H9 (cell line): ENCODE measurements around the gene BIK. TPM values are rescaled to one million over a fixed set of nuclear protein-coding genes. Genes with fewer than 3 reads are reported as not detected.

ENCODE experiments used
- DNase-seq: peaks from one replicate; pipeline ENCODE4 v3.0.0-alpha.2; 2017
- H2AFZ ChIP-seq: one replicate; pipeline ENCODE4 v1.6.1; 2013; ENCODE audit warnings: mild to moderate bottlenecking, low read length, control low read depth, moderate library complexity
- H2AK5ac ChIP-seq: 2 replicates; pipeline ENCODE4 v1.6.1; 2013; ENCODE audit warnings: low read length, control low read depth, mixed read lengths; ENCODE audit not compliant: insufficient read length
- H2BK120ac ChIP-seq: one replicate; pipeline ENCODE4 v1.6.1; 2013; ENCODE audit warnings: low read depth, mild to moderate bottlenecking, low read length, control low read depth, inconsistent platforms; ENCODE audit not compliant: poor library complexity, severe bottlenecking
- H2BK12ac ChIP-seq: 2 replicates; pipeline ENCODE4 v1.6.1; 2013; ENCODE audit warnings: low read length, control low read depth, mixed read lengths, low read depth; ENCODE audit not compliant: insufficient read length
- H2BK15ac ChIP-seq: 2 replicates; pipeline ENCODE4 v1.6.1; 2013; ENCODE audit warnings: low read depth, low read length, control low read depth
- H2BK20ac ChIP-seq: one replicate; pipeline ENCODE4 v1.6.1; 2013; ENCODE audit warnings: low read depth, mild to moderate bottlenecking, low read length, control low read depth, inconsistent platforms; ENCODE audit not compliant: poor library complexity, severe bottlenecking
- H2BK5ac ChIP-seq: 2 replicates; pipeline ENCODE4 v1.6.1; 2013; ENCODE audit warnings: low read length, control low read depth, mixed read lengths; ENCODE audit not compliant: insufficient read length
- H3K14ac ChIP-seq: 2 replicates; pipeline ENCODE4 v1.6.1; 2013; ENCODE audit warnings: low read length, control low read depth; ENCODE audit not compliant: insufficient read depth
- H3K18ac ChIP-seq: 2 replicates; pipeline ENCODE4 v1.6.1; 2013; ENCODE audit warnings: low read depth, mild to moderate bottlenecking, mixed read lengths, low read length, control low read depth; ENCODE audit not compliant: insufficient read length
- H3K23ac ChIP-seq: 2 replicates; pipeline ENCODE4 v1.6.1; 2013; ENCODE audit warnings: low read length, control low read depth, mixed read lengths, low read depth; ENCODE audit not compliant: insufficient read length
- H3K23me2 ChIP-seq: 2 replicates; pipeline ENCODE4 v1.6.1; 2013; ENCODE audit warnings: low read depth, mild to moderate bottlenecking, mixed read lengths, low read length, control low read depth; ENCODE audit not compliant: insufficient read length, poor library complexity, severe bottlenecking
- H3K27ac ChIP-seq: 2 replicates; pipeline ENCODE4 v1.5.1; 2013; ENCODE audit warnings: low read length, control low read depth, mixed read lengths, low read depth; ENCODE audit not compliant: insufficient read length
- H3K27me3 ChIP-seq: 2 replicates; pipeline ENCODE4 v1.6.1; 2013; ENCODE audit warnings: low read length, control low read depth, inconsistent platforms; ENCODE audit not compliant: insufficient read depth
- H3K4ac ChIP-seq: 2 replicates; pipeline ENCODE4 v1.6.1; 2013; ENCODE audit warnings: low read depth, mild to moderate bottlenecking, control low read depth, inconsistent platforms, low read length, moderate library complexity
- H3K4me1 ChIP-seq: 2 replicates; pipeline ENCODE4 v1.6.1; 2013; ENCODE audit warnings: low read length, control low read depth, inconsistent platforms; ENCODE audit not compliant: insufficient read depth
- H3K4me2 ChIP-seq: 2 replicates; pipeline ENCODE4 v1.6.1; 2013; ENCODE audit warnings: low read length, control low read depth, mixed read lengths; ENCODE audit not compliant: insufficient read length, insufficient read depth
- H3K56ac ChIP-seq: 2 replicates; pipeline ENCODE4 v1.6.1; 2013; ENCODE audit warnings: low read depth, mild to moderate bottlenecking, mixed read lengths, low read length, control low read depth; ENCODE audit not compliant: insufficient read length
- H3K79me1 ChIP-seq: 2 replicates; pipeline ENCODE4 v1.6.1; 2013; ENCODE audit warnings: low read depth, mild to moderate bottlenecking, moderate library complexity, low read length, control low read depth, inconsistent platforms; ENCODE audit not compliant: insufficient read depth, poor library complexity, severe bottlenecking
- H3K79me2 ChIP-seq: 2 replicates; pipeline ENCODE4 v1.6.1; 2013; ENCODE audit warnings: low read length, control low read depth, inconsistent platforms; ENCODE audit not compliant: insufficient read depth
- H3K9ac ChIP-seq: 2 replicates; pipeline ENCODE4 v1.6.1; 2013; ENCODE audit warnings: low read length, control low read depth, mixed read lengths; ENCODE audit not compliant: insufficient read length; ENCODE audit errors: extremely low read depth
- H3K9me3 ChIP-seq: one replicate; pipeline ENCODE4 v1.6.1; 2013; ENCODE audit warnings: low read depth, low read length, inconsistent platforms; ENCODE audit not compliant: control insufficient read depth
- H3T11ph ChIP-seq: one replicate; pipeline ENCODE4 v1.6.1; 2013; ENCODE audit warnings: mild to moderate bottlenecking, low read length, control low read depth, inconsistent platforms
- H4K20me1 ChIP-seq: one replicate; pipeline ENCODE4 v1.6.1; 2013; ENCODE audit not compliant: control insufficient read depth, insufficient read length, insufficient read depth
- H4K5ac ChIP-seq: 2 replicates; pipeline ENCODE4 v1.6.1; 2013; ENCODE audit warnings: low read depth, mild to moderate bottlenecking, mixed read lengths, low read length, control low read depth; ENCODE audit not compliant: insufficient read length
- H4K8ac ChIP-seq: replicated peaks from 2 replicates; pipeline ENCODE4 v1.6.1; 2013; ENCODE audit warnings: low read length, control low read depth, mixed read lengths, low read depth; ENCODE audit not compliant: insufficient read length
- H4K91ac ChIP-seq: 2 replicates; pipeline ENCODE4 v1.6.1; 2013; ENCODE audit warnings: low read depth, mild to moderate bottlenecking, moderate library complexity, mixed read lengths, low read length, control low read depth; ENCODE audit not compliant: insufficient read length
- H3K27ac Mint-ChIP-seq, 3 experiments: 2 replicates in 2 of 3; 3 replicates in 1 of 3; pipeline ENCODE4 v1.8.0; 2020 to 2021; ENCODE audit warnings: mixed read lengths in 3 of 3, mild to moderate bottlenecking in 1 of 3, moderate library complexity in 1 of 3
- H3K27me3 Mint-ChIP-seq: 2 replicates; pipeline ENCODE4 v1.8.0; 2021; ENCODE audit warnings: low read depth, mild to moderate bottlenecking, moderate library complexity, mixed read lengths
- H3K36me3 Mint-ChIP-seq, 3 experiments: 2 replicates in 2 of 3; 3 replicates in 1 of 3; pipeline ENCODE4 v1.8.0; 2020 to 2021; ENCODE audit warnings: low read depth in 3 of 3, mixed read lengths in 3 of 3; ENCODE audit not compliant: insufficient read depth in 1 of 3
- H3K4me1 Mint-ChIP-seq, 2 experiments: 2 replicates each; pipeline ENCODE4 v1.8.0; 2020; ENCODE audit warnings: mixed read lengths in 2 of 2
- H3K4me3 Mint-ChIP-seq, 2 experiments: 2 replicates in 1 of 2; 3 replicates in 1 of 2; pipeline ENCODE4 v1.8.0; 2020 to 2021; ENCODE audit warnings: mild to moderate bottlenecking in 2 of 2, mixed read lengths in 2 of 2, moderate library complexity in 1 of 2
- H3K9me3 Mint-ChIP-seq, 2 experiments: 2 replicates in 1 of 2; 3 replicates in 1 of 2; pipeline ENCODE4 v1.8.0; 2020; ENCODE audit warnings: mild to moderate bottlenecking in 2 of 2, mixed read lengths in 2 of 2, moderate library complexity in 1 of 2
- WGBS: extraction: QIAGEN DNeasy Blood & Tissue Kit; methylation state at CpG from one replicate; pipeline ENCODE4 v1.1.7; 2013; ENCODE audit warnings: missing lambda C conversion rate, low lambda C conversion rate, mixed read lengths; ENCODE audit not compliant: insufficient read length; ENCODE audit errors: extremely low coverage; 5-methylcytosine and 5-hydroxymethylcytosine counted together
- total RNA-seq: library from RNA; stranded (reverse); gene quantifications from 2 replicates; pipeline ENCODE4 v1.2.1, GENCODE V29; 2021
- TF ChIP-seq, protein P1 (sequence below): fragments of 200-600 bp; sonication (generic); conservative IDR thresholded peaks from 3 replicates; pipeline ENCODE4 v1.8.0; 2021; ENCODE audit warnings: antibody characterized with exemption, mild to moderate bottlenecking

Gene BIK
- total RNA-seq, 1 experiment from 2014 or later: 8.3 TPM

DNA sequence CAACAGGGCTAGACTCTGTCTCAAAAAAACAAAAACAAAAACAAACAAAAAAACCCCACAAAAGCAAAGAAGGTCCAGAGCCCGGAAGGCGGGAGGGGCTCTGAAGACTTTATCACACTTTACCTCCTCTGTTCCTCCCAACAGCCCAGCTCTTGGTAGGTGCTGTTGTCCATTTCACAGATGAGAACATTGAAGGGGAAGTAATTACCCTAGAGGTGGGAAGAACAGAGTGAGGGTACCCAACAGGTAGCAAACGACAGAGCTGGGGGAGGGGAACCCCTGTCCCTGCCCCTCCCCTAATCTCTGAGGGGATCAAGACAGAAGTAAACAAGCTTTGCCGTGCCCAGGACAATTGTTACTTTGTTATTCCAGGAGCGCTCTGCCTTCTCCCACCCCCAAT, 1.0 kb upstream of the BIK start:
- Histone ChIP-seq H2BK15ac (no peak overlapping the region), H3K18ac (no peak overlapping the region), H2BK12ac (no peak overlapping the region), H4K8ac (no peak overlapping the region), H4K91ac (no peak overlapping the region), H2AK5ac (no peak overlapping the region), H3K9ac (no peak overlapping the region), H4K5ac (no peak overlapping the region), H3K4me2 (peak overlapping the region; percentile 85), H3K9me3 (no peaks in the 10 kb centered on the region), H2AFZ (no peak overlapping the region), H3K23ac (no peak overlapping the region), H2BK120ac (no peak overlapping the region), H3K79me2 (no peaks in the 10 kb centered on the region), H4K20me1 (no peaks in the 10 kb centered on the region), H3K79me1 (no peaks in the 10 kb centered on the region), H2BK5ac (no peak overlapping the region), H3K23me2 (peaks cover 11% of the 10 kb centered on the region), H3K27ac (no peak overlapping the region), H3K56ac (no peak overlapping the region), H3K14ac (no peak overlapping the region), H3T11ph (no peak overlapping the region), H3K27me3 (peaks cover 27% of the 10 kb centered on the region), H3K4ac (no peak overlapping the region), H2BK20ac (no peak overlapping the region), H3K4me1 (peaks cover 4% of the 10 kb centered on the region; the same call in 1 of the 2 replicates)
- Mint-ChIP-seq H3K4me3 (peak overlapping the region; percentile 41 to 68), H3K27ac (no peak overlapping the region), H3K36me3 (no peaks in the 10 kb centered on the region), H3K9me3 (no peaks in the 10 kb centered on the region), H3K27me3 (peaks cover 78% of the 10 kb centered on the region), H3K4me1 (peaks cover 9 to 31% of the 10 kb centered on the region in 2 experiments)
- no peak for DNase-seq
- TF ChIP-seq, protein P1, sequence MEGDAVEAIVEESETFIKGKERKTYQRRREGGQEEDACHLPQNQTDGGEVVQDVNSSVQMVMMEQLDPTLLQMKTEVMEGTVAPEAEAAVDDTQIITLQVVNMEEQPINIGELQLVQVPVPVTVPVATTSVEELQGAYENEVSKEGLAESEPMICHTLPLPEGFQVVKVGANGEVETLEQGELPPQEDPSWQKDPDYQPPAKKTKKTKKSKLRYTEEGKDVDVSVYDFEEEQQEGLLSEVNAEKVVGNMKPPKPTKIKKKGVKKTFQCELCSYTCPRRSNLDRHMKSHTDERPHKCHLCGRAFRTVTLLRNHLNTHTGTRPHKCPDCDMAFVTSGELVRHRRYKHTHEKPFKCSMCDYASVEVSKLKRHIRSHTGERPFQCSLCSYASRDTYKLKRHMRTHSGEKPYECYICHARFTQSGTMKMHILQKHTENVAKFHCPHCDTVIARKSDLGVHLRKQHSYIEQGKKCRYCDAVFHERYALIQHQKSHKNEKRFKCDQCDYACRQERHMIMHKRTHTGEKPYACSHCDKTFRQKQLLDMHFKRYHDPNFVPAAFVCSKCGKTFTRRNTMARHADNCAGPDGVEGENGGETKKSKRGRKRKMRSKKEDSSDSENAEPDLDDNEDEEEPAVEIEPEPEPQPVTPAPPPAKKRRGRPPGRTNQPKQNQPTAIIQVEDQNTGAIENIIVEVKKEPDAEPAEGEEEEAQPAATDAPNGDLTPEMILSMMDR: no peak
- WGBS: no CpG with 5 or more reads among the region's 5 CpGs
